Amniotic stem cell (primary cell): ENCODE results near the gene SLC30A5.
"Not testable (repeated sequence)": the region's sequence is repeated elsewhere in the genome, so short reads cannot be mapped to it uniquely, and the experiment has no call there.

Experiments used
- DNase-seq: peaks from one replicate; lab custom pipeline; 2025; lab: John Stamatoyannopoulos, UW

SLC30A5 gene

DNA sequence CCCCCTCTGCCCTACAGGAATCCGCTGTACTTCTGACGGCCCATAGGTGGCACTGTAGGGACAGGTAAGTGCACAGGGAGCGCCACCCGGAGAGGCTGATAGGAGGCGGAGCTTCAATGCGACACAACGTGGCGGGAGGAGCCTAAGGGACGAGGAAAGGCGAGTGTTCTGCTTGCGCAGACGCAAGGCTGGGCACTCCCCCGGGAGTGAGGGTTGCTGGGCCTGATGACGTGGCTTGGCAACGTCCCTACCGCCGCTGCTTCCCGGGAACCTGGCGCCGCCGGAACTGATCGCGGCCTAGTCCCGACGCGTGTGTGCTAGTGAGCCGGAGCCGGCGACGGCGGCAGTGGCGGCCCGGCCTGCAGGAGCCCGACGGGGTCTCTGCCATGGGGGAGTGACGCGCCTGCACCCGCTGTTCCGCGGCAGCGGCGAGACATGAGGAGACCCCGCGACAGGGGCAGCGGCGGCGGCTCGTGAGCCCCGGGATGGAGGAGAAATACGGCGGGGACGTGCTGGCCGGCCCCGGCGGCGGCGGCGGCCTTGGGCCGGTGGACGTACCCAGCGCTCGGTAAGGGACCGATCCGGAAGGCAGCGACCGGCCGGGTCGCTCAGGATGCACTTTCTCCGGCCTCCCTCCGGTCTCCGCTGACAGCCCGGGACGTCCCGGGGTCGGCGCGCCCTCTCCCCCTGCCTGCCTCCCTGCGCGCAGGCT, at the start of gene SLC30A5:
TSS of gene SLC30A5 (plus strand) at position 244 of the 712 bp plus-strand sequence. CDS start at position 486, 242 bp downstream.
- DNase-seq = peak; percentile 99

DNA sequence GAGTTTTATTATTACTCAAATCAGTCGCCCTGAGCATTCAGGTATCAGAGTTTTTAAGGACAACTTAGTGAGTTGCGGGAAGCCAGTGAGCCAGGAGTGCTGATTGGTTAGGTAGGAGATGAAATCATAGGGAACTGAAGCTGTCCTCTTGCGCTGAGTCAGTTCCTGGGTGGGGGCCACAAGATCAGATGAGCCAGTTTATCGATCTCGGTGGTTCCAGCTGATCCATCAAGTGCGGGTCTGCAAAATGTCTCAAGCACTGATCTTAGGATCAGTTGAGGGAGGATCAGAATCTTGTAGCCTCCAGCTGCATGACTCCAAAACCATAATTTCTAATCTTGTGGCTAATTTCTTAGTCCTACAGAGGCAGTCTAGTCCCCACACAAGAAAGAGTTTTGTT, 48.6 kb upstream of the SLC30A5 start:
- DNase-seq = not testable (repeated sequence)

GRCh38 chr5:69046375-69046957, 47.3 kb upstream of the SLC30A5 start:
- no peak for DNase-seq

DNA sequence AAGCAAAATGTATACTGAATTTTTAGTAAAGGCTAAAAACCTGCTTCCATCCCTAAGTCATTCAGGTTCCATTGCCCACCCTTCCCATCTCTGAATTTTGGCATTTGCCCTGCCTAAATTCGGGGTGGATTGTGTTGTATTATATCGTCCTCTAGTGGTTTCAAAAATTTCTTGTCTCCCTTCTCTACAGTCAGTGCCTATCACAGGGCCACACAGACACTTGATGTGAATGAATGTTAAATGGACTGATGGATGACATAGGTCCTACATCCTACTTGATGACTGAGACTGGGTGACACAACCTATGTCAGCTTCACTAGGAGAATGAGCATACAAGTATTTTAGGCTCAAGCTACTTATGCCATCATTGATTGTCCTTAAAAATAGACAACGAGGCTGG, 45.6 kb upstream of the SLC30A5 start:
- DNase-seq = no peak

DNA sequence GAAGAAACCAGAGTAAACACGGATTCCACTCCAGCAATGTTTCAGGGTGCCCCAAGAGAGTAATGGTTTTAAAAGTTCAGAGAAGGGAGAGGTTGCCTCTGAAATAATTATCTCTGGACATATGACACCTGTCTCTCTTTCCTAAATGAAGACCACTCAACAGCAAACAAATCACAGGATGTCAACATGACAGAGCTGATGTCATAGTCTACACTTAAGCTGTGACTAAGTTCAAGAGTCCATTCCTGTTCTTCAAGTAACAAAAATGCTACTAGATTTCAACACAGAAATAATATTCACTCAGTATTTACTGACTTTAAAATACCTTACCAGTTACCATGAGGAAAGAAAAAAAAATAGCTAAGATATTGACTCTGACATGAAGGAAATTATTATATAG, 44.7 kb upstream of the SLC30A5 start:
- DNase-seq = no peak

GRCh38 chr5:69049796-69050195, 44.0 kb upstream of the SLC30A5 start:
- no peak for DNase-seq

- DNase-seq = no peak
These were observed 43.6 kb upstream of the SLC30A5 start for GRCh38 chr5:69050214-69050613.

- DNase-seq = no peak
These were observed 41.6 kb upstream of the SLC30A5 start for GRCh38 chr5:69052181-69052580.

GRCh38 chr5:69074664-69075521, 18.9 kb upstream of the SLC30A5 start:
- DNase-seq = no peak

GRCh38 chr5:69075522-69076179, 18.2 kb upstream of the SLC30A5 start:
- no peak for DNase-seq

DNA sequence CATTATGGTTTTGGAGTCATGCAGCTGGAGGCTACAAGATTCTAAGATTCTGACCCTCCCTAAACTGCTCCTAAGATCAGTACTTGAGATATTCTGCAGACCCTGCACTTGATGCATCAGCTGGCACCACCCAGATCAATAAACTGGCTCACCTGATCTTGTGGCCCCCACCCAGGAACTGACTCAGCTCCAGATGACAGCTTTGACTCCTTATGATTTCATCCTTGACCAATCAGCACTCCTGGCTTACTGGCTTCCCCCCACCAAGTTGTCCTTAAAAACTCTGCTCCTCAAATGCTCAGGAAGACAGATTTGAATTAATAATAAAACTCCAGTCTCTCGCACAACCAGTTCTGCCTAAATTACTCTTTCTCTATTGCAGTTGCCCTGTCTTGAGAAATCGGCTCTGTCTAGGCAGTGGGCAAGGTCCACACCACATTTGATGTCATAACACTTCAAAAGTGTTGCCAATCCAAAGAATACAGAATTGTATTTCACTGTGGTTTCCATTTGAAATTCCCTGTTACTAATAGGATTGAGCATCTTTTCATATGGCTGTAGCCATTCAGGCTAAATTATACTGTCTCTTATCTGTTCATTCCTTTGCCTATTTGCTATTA, 14.8 kb upstream of the SLC30A5 start:
- DNase-seq = no peak

GRCh38 chr5:69079556-69079955, 14.3 kb upstream of the SLC30A5 start:
- no peak for DNase-seq

- DNase-seq = no peak
These were observed 10.4 kb upstream of the SLC30A5 start for GRCh38 chr5:69083412-69083811.

DNA sequence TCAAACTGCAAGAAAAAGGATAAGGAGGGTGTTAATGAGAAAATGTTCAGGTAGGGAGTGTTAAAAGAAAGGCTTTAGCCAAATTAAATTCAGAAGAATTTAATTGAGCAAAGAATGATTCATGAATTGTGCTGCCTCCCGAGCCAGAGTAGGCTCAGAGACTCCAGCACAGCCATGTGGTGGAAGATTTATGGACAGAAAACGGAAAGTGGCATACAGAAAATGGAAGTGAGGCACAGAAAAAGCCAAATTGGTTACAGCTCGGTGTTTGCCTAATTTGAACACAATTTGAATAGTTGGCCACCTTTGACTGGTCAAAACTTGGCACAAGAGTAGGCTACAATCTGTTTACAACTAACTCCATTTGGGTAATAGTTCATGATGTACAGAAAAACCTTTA, 9.6 kb upstream of the SLC30A5 start:
- DNase-seq = no peak

- DNase-seq = no peak
These were observed 8.9 kb upstream of the SLC30A5 start for GRCh38 chr5:69084903-69085302.

DNA sequence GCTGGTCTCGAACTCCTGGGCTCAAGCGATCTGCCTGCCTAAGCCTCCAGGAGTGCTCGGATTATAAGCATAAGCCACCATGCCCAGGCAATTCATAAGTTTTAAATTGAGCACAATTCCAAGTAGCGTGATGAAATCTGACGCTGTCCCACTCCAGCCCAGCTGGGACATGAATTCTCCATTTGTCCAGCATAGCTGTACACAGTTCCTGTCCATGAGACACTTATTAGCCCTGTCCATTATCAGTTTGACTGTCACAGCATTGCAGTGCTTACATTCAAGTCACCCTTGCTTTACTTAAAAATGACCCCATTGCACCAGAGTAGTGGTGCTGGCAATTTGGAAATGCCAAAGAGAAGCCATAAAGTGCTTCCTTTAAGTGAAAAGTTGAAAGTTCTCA, 7.6 kb upstream of the SLC30A5 start:
- no peak for DNase-seq

GRCh38 chr5:69088006-69088405, 5.8 kb upstream of the SLC30A5 start:
- DNase-seq = not testable (repeated sequence)

- DNase-seq = no peak
These were observed 3.7 kb upstream of the SLC30A5 start for GRCh38 chr5:69090158-69090557.

DNA sequence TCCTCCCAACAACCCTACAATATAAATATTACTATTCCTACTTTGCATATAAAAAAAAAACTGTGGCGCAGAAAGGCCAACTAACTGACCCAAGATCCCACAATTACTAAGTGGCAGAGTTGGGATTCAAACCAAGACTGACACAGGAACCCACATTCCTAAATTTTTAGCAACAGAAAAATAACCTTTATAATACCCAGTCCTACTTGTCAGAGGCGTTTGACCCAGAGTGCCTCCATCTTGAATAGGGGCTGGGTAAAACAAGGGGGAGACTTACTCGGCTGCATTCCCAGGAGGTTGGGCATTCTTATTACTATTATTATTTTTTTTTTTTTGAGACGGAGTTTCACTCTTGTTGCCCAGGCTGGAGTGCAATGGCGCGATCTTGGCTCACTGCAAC, 2.0 kb upstream of the SLC30A5 start:
- DNase-seq = no peak

DNA sequence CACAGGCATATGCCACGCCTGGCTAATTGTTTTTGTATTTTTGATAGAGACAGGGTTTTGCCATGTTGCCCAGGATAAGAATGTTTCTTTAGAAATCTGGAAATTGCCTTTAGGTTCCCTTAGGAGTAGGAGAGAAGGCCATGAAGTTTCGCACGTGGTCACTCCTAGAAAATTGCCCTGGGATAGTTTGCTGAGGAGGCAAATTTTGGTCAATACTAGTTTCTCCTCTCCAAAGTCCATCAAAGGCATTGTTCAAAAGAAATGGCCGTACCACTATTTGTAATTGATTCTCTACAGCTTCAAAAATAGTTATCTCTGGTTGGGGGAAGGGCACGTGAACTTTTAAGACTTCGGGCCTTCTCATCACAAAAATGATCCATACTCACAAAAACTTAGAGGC, 845 bp upstream of the SLC30A5 start:
- DNase-seq = no peak

DNA sequence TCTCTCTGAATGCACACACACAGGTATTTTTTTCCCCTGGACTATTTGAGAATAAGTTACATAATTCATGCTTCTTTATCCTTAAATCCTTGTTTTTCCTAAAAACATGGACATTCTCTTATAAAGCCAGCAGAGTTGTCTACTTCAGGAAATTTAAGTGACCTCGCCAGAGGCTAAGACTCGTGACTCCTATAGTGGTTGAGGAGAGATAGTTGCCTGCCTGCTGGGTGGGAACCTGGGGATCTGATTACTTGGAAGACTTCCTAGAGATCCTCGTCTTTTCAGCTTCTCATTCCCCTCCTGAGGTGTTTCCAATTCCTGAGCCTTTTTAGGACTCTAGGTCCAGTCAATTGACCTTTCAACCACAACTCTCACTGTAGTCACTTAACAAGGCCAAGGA, 5.5 kb downstream of the SLC30A5 start:
- DNase-seq = no peak

GRCh38 chr5:69103521-69103920, 9.7 kb downstream of the SLC30A5 start:
- no peak for DNase-seq
